ENCODE data around the gene NAA80. TPM values are rescaled to one million over a fixed set of nuclear protein-coding genes. Genes with fewer than 3 reads are reported as not detected.
A peak's percentile ranks its signal among the peaks of the same experiment; 100 is the strongest.

Gene NAA80
- total RNA-seq, 1 donor from 2014 or later = 16.2 TPM

DNA sequence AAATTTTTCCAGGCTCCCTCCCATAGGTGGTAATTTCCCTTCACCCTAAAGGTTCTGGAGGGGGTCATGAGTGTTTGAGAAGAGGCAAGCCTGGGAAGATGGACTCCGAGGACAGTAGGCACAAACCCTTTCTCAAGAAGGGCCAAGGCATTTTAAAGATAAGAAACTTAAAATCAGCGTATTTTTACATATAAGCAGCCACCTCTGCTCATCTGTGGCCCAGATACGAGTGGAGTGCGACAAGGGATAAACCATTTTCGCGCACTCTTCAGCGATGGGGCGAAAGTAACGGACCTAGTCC lies 40.9 kb upstream of the NAA80 start:
- TF ChIP-seq, protein P1, sequence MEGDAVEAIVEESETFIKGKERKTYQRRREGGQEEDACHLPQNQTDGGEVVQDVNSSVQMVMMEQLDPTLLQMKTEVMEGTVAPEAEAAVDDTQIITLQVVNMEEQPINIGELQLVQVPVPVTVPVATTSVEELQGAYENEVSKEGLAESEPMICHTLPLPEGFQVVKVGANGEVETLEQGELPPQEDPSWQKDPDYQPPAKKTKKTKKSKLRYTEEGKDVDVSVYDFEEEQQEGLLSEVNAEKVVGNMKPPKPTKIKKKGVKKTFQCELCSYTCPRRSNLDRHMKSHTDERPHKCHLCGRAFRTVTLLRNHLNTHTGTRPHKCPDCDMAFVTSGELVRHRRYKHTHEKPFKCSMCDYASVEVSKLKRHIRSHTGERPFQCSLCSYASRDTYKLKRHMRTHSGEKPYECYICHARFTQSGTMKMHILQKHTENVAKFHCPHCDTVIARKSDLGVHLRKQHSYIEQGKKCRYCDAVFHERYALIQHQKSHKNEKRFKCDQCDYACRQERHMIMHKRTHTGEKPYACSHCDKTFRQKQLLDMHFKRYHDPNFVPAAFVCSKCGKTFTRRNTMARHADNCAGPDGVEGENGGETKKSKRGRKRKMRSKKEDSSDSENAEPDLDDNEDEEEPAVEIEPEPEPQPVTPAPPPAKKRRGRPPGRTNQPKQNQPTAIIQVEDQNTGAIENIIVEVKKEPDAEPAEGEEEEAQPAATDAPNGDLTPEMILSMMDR (IDR thresholded peaks at IDR 0.05) = no peak
- Mint-ChIP-seq H3K27ac (ENCODE audit: unreplicated experiment) (no peak overlapping the region), H3K27me3 (ENCODE audit: unreplicated experiment) (no peaks in the 10 kb centered on the region), H3K36me3 (ENCODE audit: unreplicated experiment) (no peaks in the 10 kb centered on the region), H3K9me3 (ENCODE audit: unreplicated experiment) (no peaks in the 10 kb centered on the region), H3K4me1 (ENCODE audit: unreplicated experiment) (peaks cover 41% of the 10 kb centered on the region), H3K4me3 (ENCODE audit: unreplicated experiment) (peak overlapping the region; percentile 10)
- DNase-seq (ENCODE audit: extremely low spot score, unreplicated experiment) = no peak

GRCh38 chr3:50339485-50340146 lies 40.4 kb upstream of the NAA80 start:
- H3K27me3 Mint-ChIP-seq (ENCODE audit: unreplicated experiment) = no peaks in the 10 kb centered on the region
- peak overlapping the region; percentile 73 for H3K27ac Mint-ChIP-seq (ENCODE audit: unreplicated experiment)
- DNase-seq (ENCODE audit: extremely low spot score, unreplicated experiment) = no peak
- no peaks in the 10 kb centered on the region for H3K36me3 Mint-ChIP-seq (ENCODE audit: unreplicated experiment)
- no peaks in the 10 kb centered on the region for H3K9me3 Mint-ChIP-seq (ENCODE audit: unreplicated experiment)
- H3K4me3 Mint-ChIP-seq (ENCODE audit: unreplicated experiment) = peak overlapping the region; percentile 87
- TF ChIP-seq, protein P1 (IDR thresholded peaks at IDR 0.05) = no peak
- H3K4me1 Mint-ChIP-seq (ENCODE audit: unreplicated experiment) = peaks cover 44% of the 10 kb centered on the region

- peak overlapping the region; percentile 96 for H3K27ac Mint-ChIP-seq (ENCODE audit: unreplicated experiment)
- no peaks in the 10 kb centered on the region for H3K9me3 Mint-ChIP-seq (ENCODE audit: unreplicated experiment)
- no peak for DNase-seq (ENCODE audit: extremely low spot score, unreplicated experiment)
- H3K4me1 Mint-ChIP-seq (ENCODE audit: unreplicated experiment) = peaks cover 50% of the 10 kb centered on the region
- H3K4me3 Mint-ChIP-seq (ENCODE audit: unreplicated experiment) = peak overlapping the region; percentile 87
- TF ChIP-seq, protein P1 (IDR thresholded peaks at IDR 0.05) = no peak
- H3K36me3 Mint-ChIP-seq (ENCODE audit: unreplicated experiment) = no peaks in the 10 kb centered on the region
- no peaks in the 10 kb centered on the region for H3K27me3 Mint-ChIP-seq (ENCODE audit: unreplicated experiment)
These were observed 39.8 kb upstream of the NAA80 start for GRCh38 chr3:50338965-50339364.

DNA sequence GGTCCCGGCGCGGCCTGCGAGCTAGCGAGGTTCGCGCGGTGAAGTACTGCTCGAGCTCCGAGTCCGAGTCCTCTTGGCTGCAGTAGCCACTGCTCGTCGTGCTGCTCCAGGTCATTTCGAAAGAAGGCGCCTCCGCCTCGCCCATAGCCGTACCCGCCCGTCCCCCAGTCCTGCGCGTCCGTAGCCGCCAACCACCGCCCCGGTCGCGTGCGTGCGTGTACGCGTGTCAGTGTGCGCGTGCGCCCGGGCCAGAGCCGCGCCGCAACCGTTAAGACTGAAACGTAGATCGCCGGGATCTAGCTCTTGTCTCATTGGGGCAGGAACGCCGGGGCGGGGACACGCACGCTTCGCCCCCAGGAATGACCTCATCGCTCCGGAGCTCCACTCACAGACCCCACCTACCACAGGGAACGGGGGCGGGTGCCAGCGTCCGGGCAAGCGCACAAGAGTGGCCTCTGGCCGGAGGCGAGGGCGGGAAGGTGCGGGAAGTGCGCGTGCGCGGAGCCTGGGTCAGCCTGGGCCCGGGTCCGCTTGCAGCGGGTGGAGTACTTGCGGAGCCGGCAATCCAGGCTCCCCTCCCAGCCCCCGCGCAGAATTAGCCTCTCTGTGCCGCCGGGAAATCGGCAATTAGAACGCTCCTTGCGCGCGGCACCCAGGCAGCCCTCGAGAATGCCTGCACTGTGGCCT lies 38.1 kb upstream of the NAA80 start:
- H3K27ac Mint-ChIP-seq (ENCODE audit: unreplicated experiment) = peak overlapping the region; percentile 96
- peak; percentile 100 for DNase-seq (ENCODE audit: extremely low spot score, unreplicated experiment)
- no peaks in the 10 kb centered on the region for H3K27me3 Mint-ChIP-seq (ENCODE audit: unreplicated experiment)
- TF ChIP-seq, protein P1 (IDR thresholded peaks at IDR 0.05) = no peak
- H3K4me3 Mint-ChIP-seq (ENCODE audit: unreplicated experiment) = peak overlapping the region; percentile 87
- peaks cover 55% of the 10 kb centered on the region for H3K4me1 Mint-ChIP-seq (ENCODE audit: unreplicated experiment)
- H3K36me3 Mint-ChIP-seq (ENCODE audit: unreplicated experiment) = peaks cover under 1% of the 10 kb centered on the region
- H3K9me3 Mint-ChIP-seq (ENCODE audit: unreplicated experiment) = no peaks in the 10 kb centered on the region

- no peaks in the 10 kb centered on the region for H3K27me3 Mint-ChIP-seq (ENCODE audit: unreplicated experiment)
- peaks cover 55% of the 10 kb centered on the region for H3K4me1 Mint-ChIP-seq (ENCODE audit: unreplicated experiment)
- DNase-seq (ENCODE audit: extremely low spot score, unreplicated experiment) = no peak
- no peaks in the 10 kb centered on the region for H3K9me3 Mint-ChIP-seq (ENCODE audit: unreplicated experiment)
- H3K36me3 Mint-ChIP-seq (ENCODE audit: unreplicated experiment) = peaks cover 5% of the 10 kb centered on the region
- peak overlapping the region; percentile 96 for H3K27ac Mint-ChIP-seq (ENCODE audit: unreplicated experiment)
- H3K4me3 Mint-ChIP-seq (ENCODE audit: unreplicated experiment) = peak overlapping the region; percentile 87
- TF ChIP-seq, protein P1 (IDR thresholded peaks at IDR 0.05) = no peak
These were observed 37.4 kb upstream of the NAA80 start for GRCh38 chr3:50336452-50337174.
